Erythroblast (primary cell): ENCODE data around the gene AP3M1.
"Not testable (repeated sequence)": the region's sequence is repeated elsewhere in the genome, so short reads cannot be mapped to it uniquely, and the experiment has no call there.

Source experiments
- DNase-seq, 2 experiments: peaks; one replicate each; lab custom pipeline; 2025; lab: John Stamatoyannopoulos, UW
- GATA1 ChIP-seq: IDR thresholded peaks from 2 replicates; pipeline ENCODE4 v1.6.1; 2011; ENCODE audit warnings: low read depth, mild to moderate bottlenecking, control low read depth, low read length, moderate library complexity
- POLR2A ChIP-seq: IDR thresholded peaks from 2 replicates; pipeline ENCODE4 v1.6.1; 2011; ENCODE audit warnings: mild to moderate bottlenecking, low read length

AP3M1 gene

GRCh38 chr10:74145133-74145532 is 5.5 kb downstream of the AP3M1 start:
- no peak for DNase-seq
- TF ChIP-seq GATA1 (no peak), POLR2A (no peak)

DNA sequence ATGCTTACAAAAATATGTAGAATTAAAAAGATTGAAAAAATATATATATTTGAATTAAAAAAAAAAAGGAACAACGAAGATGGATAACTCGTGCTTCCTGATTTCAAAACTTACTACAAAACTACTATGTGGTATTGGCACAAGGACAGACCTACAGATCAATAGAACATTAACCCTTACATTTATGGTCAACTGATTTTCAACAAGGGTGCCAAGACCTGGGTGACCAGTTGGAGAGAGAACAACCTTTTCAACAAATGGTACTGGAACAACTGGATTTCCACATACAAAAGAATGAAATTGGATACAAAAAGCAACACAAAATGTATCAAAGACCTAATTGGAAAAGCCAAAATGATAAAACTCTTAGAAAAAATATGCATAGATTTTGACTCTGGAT is 10.1 kb downstream of the AP3M1 start:
- TF ChIP-seq GATA1 (no peak), POLR2A (no peak)
- no peak for DNase-seq

GRCh38 chr10:74139981-74140380 is 10.6 kb downstream of the AP3M1 start:
- no peak for TF ChIP-seq POLR2A
- DNase-seq = no peak

- not testable (repeated sequence) for DNase-seq
Measured at GRCh38 chr10:74138596-74138995, 12.0 kb downstream of the AP3M1 start.

DNA sequence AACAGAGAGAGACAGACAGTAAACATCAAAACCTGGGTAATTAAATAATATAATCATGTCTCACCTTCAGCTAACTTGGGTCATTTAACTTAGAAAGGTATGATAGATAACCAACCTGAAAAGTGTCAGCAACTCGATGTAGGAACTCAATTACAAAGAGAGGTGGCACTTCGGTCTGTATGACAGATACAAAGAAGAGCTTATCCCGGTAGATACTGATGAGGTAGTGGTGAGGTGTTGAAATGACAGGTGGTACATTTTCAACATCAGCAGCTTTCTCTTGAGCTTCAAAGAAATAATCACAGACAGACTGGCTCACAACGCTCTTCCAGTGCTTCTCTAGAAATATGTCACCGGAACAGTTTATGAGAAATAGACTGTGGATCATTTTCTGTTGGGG is 12.6 kb downstream of the AP3M1 start:
- DNase-seq = no peak

DNA sequence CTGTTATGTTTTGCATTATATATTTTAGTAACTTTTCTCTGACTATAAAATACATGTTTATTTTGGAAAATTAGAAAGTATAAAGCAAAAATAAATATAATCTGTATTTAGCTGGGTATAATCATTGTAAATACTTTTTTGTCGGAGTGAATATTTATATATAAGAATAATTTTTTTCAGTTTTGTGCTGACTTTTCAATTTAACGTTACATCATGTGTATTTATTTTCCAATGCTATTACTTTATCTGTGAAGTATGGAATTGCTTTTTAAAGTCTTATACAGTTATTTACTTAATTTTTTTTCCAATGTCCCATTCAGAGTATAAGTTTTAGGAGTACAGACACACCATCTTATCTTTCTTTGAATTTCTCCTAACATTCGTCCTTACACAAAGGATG is 15.2 kb downstream of the AP3M1 start:
- TF ChIP-seq GATA1 = no peak
- TF ChIP-seq POLR2A = no peak
- no peak for DNase-seq

More for the DNA sequence above, 12.6 kb downstream of the AP3M1 start:
- TF ChIP-seq POLR2A = no peak
- no peak for TF ChIP-seq GATA1

GRCh38 chr10:74133923-74134820 is 16.5 kb downstream of the AP3M1 start:
- TF ChIP-seq POLR2A (no peak), GATA1 (no peak)
- no peak for DNase-seq

DNA sequence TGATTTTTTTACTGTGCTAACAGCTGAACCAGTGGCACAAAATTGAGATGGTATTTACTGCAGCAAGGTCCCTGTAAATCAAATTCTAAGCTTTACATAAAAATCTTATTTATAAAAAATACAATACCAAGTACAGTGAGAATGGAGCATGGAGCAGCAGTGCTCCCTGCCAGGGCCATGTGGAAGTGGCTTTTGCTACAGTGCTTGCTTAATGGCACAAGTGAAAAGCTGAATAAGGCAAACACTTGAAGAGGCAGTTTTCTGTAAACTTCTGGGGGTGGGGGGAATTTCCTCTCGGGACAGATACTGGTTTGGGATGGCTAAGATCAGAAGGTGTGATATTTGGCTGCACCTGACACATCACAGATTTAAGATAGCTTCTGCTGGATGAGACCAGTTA is 27.5 kb downstream of the AP3M1 start:
- no peak for DNase-seq
- TF ChIP-seq POLR2A (no peak), GATA1 (no peak)

GRCh38 chr10:74122060-74122459 is 28.6 kb downstream of the AP3M1 start:
- DNase-seq = no peak
- TF ChIP-seq POLR2A (no peak), GATA1 (no peak)

DNA sequence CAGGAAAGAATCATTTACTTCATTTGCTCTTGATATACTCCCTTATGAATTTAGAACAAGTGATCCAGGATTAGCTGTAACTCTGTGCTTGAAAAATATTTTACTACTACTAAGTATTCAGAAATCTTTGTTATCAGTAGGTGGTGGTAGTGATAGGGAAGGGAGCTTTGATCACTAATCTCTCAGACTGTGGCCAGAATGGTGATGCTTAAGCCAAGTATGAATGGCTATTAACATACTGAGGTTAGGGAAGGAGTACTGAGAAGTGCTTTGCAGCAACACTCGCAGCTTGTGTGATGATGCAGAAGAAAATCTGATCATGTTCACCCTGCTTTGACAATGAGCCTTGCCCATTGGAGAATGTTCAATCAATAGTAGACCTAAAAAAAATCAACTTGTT is 29.3 kb downstream of the AP3M1 start:
- no peak for DNase-seq
- TF ChIP-seq GATA1 (no peak), POLR2A (no peak)

- TF ChIP-seq POLR2A = no peak
- TF ChIP-seq GATA1 = no peak
- no peak for DNase-seq
Measured at GRCh38 chr10:74120911-74121310, 29.7 kb downstream of the AP3M1 start.

DNA sequence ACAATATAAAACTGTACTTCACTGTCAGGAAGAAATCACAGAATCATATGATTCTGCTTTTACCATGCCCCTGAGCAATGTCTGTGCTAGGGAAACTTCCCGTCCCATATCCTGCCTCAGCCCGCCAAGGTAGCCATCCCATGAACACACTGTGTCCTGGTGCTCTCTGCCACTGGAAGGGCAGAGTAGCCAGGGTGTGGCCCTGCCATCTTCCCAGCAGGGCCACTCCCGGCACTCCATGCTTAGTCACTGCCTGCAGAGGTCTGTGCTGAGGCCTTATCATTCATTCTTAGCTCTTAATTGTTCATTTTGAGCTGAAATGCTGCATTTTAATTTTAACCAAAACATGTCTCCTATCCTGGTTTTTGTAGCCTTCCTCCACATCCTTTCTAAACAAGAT is 31.8 kb downstream of the AP3M1 start:
- DNase-seq = peak; percentile 30 to 42
- TF ChIP-seq POLR2A (no peak), GATA1 (no peak)

DNA sequence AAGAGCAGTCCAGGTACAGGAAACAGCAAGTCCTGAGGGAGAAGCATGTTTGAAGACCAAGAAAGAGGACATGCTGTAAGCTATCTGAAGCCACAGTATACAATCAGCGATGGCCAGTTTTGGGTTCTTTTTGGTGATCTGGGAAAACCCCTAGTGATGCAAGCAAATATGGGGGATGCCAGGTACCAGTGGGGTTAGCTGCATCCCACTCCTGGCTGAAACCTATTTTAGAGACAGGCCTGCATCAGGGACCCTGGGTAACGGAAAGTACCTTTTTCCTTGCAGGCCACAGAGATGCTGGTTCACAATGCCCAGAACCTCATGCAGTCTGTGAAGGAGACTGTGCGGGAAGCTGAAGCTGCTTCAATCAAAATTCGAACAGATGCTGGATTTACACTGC is 32.9 kb downstream of the AP3M1 start:
- no peak for DNase-seq
- TF ChIP-seq POLR2A (no peak), GATA1 (no peak)

- no peak for DNase-seq
- no peak for TF ChIP-seq POLR2A
- no peak for TF ChIP-seq GATA1
Measured at GRCh38 chr10:74114041-74114448, 36.6 kb downstream of the AP3M1 start.

DNA sequence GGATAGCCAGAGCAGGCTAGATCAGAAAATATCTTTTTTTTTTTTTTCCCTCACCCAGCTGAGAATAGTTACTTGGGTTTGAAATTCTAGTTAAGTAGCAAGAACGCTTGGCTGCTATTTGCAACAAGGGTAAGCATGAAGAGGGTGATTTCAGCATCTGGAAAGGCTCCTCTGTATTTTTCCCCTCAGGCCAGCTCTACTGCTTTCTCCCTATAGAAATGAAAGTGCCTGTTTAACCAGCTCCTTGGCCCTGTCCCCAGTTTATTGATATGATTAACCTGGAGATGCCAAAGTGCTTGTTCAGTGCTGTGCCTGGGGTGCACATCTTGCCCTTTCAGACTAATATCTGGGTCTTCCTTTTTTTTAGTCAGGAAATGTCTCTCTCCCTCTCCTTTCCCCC is 37.1 kb downstream of the AP3M1 start:
- TF ChIP-seq GATA1 (no peak), POLR2A (no peak)
- no peak for DNase-seq

- TF ChIP-seq GATA1 (no peak), POLR2A (no peak)
- no peak for DNase-seq
Measured at GRCh38 chr10:74111799-74112198, 38.8 kb downstream of the AP3M1 start.

GRCh38 chr10:74110120-74110519 is 40.5 kb downstream of the AP3M1 start:
- TF ChIP-seq POLR2A = no peak
- TF ChIP-seq GATA1 = no peak
- no peak for DNase-seq
